ENCODE measurements around the gene ACSS2. TPM values are rescaled to one million over a fixed set of nuclear protein-coding genes. Genes with fewer than 3 reads are reported as not detected.

The ACSS2 gene
- polyA plus RNA-seq, 2 of the 4 experiments (the other 2 are of a cell fraction): 22.1 to 24.1 TPM

DNA sequence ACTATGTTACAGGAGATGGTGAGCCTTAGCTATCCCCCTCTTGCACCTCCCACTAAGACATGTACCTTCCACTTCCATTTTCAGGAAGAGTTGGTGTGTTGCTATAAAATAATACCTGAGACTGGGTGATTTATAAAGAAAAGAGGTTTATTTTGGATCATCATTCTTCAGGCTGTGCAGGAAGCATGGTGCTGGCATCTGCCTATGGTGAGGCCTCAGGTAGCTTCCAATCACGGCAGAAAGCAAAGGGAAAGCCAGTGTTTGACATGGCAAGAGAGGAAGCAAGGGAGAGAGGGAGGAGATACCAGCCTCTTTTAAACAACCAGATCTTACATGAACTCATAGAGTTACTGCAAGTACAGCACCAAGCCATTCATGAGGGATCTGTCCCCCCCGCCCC lies 47.0 kb downstream of the ACSS2 start:
- POLR2A ChIA-PET: no interaction called here
- Histone ChIP-seq H3K4me3 (no peak overlapping the region), H3K4me2 (peak overlapping the region; percentile 42; the same call in 2 of the 3 replicates), H3K27ac (peak overlapping the region in 1 of 2 experiments; percentile 52; a peak in 3 of 6 replicates), H3K4me1 (peaks cover 16% of the 10 kb centered on the region), H3K9me3 (peaks cover 8% of the 10 kb centered on the region; the same call in 2 of the 3 replicates)
- CTCF ChIA-PET: interaction anchor here (1.3 to 1.7 kb wide), 2 partner anchors 11 to 49 kb away, joined by 4 to 6 read pairs; no protein-coding TSS in a partner anchor
- TF ChIP-seq JUNB (IDR thresholded peaks at IDR 0.05) (no peak), ZFP36 (IDR thresholded peaks at IDR 0.05; ENCODE audit: borderline replicate concordance, partially characterized antibody) (no peak), ZSCAN20 (CRISPR knock-in tag; IDR thresholded peaks at IDR 0.05) (no peak), NR3C1 (IDR thresholded peaks at IDR 0.05) (no peak), CBX2 (IDR thresholded peaks at IDR 0.05; ENCODE audit: borderline replicate concordance, low read depth) (no peak), TFCP2L1 (CRISPR knock-in tag; IDR thresholded peaks at IDR 0.05) (no peak), EHF (CRISPR knock-in tag; IDR thresholded peaks at IDR 0.05) (no peak), RNF2 (IDR thresholded peaks at IDR 0.05; ENCODE audit: borderline replicate concordance, low read depth) (no peak), FOXS1 (CRISPR knock-in tag; IDR thresholded peaks at IDR 0.05) (no peak), HDAC2 (IDR thresholded peaks at IDR 0.05) (no peak), NPAS2 (CRISPR knock-in tag; IDR thresholded peaks at IDR 0.05; ENCODE audit: borderline replicate concordance) (no peak)
- TF ChIP-seq, protein P1, sequence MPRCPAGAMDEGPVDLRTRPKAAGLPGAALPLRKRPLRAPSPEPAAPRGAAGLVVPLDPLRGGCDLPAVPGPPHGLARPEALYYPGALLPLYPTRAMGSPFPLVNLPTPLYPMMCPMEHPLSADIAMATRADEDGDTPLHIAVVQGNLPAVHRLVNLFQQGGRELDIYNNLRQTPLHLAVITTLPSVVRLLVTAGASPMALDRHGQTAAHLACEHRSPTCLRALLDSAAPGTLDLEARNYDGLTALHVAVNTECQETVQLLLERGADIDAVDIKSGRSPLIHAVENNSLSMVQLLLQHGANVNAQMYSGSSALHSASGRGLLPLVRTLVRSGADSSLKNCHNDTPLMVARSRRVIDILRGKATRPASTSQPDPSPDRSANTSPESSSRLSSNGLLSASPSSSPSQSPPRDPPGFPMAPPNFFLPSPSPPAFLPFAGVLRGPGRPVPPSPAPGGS (IDR thresholded peaks at IDR 0.05): no peak
- TF ChIP-seq, protein P2, sequence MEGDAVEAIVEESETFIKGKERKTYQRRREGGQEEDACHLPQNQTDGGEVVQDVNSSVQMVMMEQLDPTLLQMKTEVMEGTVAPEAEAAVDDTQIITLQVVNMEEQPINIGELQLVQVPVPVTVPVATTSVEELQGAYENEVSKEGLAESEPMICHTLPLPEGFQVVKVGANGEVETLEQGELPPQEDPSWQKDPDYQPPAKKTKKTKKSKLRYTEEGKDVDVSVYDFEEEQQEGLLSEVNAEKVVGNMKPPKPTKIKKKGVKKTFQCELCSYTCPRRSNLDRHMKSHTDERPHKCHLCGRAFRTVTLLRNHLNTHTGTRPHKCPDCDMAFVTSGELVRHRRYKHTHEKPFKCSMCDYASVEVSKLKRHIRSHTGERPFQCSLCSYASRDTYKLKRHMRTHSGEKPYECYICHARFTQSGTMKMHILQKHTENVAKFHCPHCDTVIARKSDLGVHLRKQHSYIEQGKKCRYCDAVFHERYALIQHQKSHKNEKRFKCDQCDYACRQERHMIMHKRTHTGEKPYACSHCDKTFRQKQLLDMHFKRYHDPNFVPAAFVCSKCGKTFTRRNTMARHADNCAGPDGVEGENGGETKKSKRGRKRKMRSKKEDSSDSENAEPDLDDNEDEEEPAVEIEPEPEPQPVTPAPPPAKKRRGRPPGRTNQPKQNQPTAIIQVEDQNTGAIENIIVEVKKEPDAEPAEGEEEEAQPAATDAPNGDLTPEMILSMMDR (IDR thresholded peaks at IDR 0.05): no peak
- no peak for DNase-seq (ENCODE audit: low read depth in 1 of 2, low spot score in 1 of 2)
- 90% methylated on average over 2 of the region's 2 CpGs for WGBS (ENCODE audit: missing lambda C conversion rate)
- ATAC-seq: no peak
- no peak for FAIRE-seq

DNA sequence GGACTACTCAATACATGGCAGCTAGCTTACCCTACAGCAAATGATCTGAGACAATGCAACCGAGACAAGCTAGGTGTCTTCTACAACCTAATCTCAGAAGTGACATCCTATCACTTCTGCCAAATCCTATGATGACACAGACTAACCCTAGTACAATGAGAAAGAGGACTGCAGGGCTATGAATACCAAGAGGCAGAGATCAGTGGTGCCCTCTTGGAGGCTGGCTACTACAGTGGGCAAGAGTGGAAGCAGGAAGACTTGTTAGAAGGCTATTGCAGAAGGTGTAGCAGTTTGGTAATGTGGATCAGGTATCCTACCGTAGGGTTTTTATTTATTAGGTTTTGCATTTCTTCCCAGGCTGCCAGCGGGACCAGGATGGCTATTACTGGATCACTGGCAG lies 48.9 kb downstream of the ACSS2 start:
- no peak for FAIRE-seq
- DNase-seq (ENCODE audit: low read depth in 1 of 2, low spot score in 1 of 2): no peak
- 94% methylated on average over 3 of the region's 3 CpGs for WGBS (ENCODE audit: missing lambda C conversion rate)
- Histone ChIP-seq H3K4me2 (no peak overlapping the region), H3K9me3 (peaks cover 8% of the 10 kb centered on the region; the same call in 2 of the 3 replicates), H3K4me3 (no peak overlapping the region), H3K27ac (no peak overlapping the region), H3K4me1 (peaks cover 16% of the 10 kb centered on the region)
- no peak for ATAC-seq
- ChIA-PET CTCF (no interaction called here), POLR2A (interaction anchor here (0.5 kb wide), 1 partner anchor 23 kb away, joined by 6 read pairs; no protein-coding TSS in a partner anchor)
- TF ChIP-seq, protein P3, sequence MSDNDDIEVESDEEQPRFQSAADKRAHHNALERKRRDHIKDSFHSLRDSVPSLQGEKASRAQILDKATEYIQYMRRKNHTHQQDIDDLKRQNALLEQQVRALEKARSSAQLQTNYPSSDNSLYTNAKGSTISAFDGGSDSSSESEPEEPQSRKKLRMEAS (IDR thresholded peaks at IDR 0.05): no peak
- TF ChIP-seq TFCP2L1 (CRISPR knock-in tag; IDR thresholded peaks at IDR 0.05) (no peak), SREBF2 (IDR thresholded peaks at IDR 0.05) (no peak), POLR2AphosphoS2 (conservative IDR thresholded peaks at IDR 0.05; ENCODE audit: low read length) (no peak), ZC3H11A (IDR thresholded peaks at IDR 0.05) (no peak), FOXS1 (CRISPR knock-in tag; IDR thresholded peaks at IDR 0.05) (no peak), PHF8 (IDR thresholded peaks at IDR 0.05; ENCODE audit: borderline replicate concordance, low read depth) (no peak), EP300 (IDR thresholded peaks at IDR 0.05) (no peak)
- TF ChIP-seq, protein P4, sequence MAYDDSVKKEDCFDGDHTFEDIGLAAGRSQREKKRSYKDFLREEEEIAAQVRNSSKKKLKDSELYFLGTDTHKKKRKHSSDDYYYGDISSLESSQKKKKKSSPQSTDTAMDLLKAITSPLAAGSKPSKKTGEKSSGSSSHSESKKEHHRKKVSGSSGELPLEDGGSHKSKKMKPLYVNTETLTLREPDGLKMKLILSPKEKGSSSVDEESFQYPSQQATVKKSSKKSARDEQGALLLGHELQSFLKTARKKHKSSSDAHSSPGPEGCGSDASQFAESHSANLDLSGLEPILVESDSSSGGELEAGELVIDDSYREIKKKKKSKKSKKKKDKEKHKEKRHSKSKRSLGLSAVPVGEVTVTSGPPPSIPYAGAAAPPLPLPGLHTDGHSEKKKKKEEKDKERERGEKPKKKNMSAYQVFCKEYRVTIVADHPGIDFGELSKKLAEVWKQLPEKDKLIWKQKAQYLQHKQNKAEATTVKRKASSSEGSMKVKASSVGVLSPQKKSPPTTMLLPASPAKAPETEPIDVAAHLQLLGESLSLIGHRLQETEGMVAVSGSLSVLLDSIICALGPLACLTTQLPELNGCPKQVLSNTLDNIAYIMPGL (CRISPR knock-in tag; IDR thresholded peaks at IDR 0.05; ENCODE audit: borderline replicate concordance): no peak
